Heart left ventricle (tissue), 13 donors: ENCODE data around the gene GAS2L2.

Source experiments
- POLR2A ChIP-seq, 2 donors: fragments of 450-650 bp; IDR thresholded peaks; one replicate each; pipeline ENCODE4 v1.6.1; 2017; ENCODE audit warnings: antibody characterized with exemption in 2 of 2, mild to moderate bottlenecking in 2 of 2, moderate library complexity in 2 of 2
- TF ChIP-seq, protein P1 (sequence below), 12 donors: fragments of 200-600 bp; sonication (generic) in 4 of 12; IDR thresholded peaks; one replicate each; pipeline versions ENCODE4 v1.5.0 to v1.8.0; 2018 to 2022; ENCODE audit warnings: antibody characterized with exemption in 12 of 12, mild to moderate bottlenecking in 5 of 12
- donor health status: ischemic (EF 13 %, LVEDD 7.1; RV severe dilation, severe dysfunction).
- donor health status: DM: no; HTN: yes; CAD: no.
- donor health status: DM: no; HTN: no; CAD: no.
- donor health status: ischemic (EF 25% LVEDD 6.9; RV normal size, moderate dysfunction).
- donor health status: ischemic (EF 25% LVEDD 5.7; RV mildly dilated, moderate dysfunction).
- donor health status: ischemic (EF 35%, LVEDD 5.7; RV mildly dilated, moderate dysfunction).
- donor health status: nonischemic (EF 11% LVEDD 7.7; RV severe dilation, severe dysfunction).
- donor health status: DM: yes; HTN: yes; CAD: no.
- donor health status: PGD.
- donor health status: ischemic (EF 29% LVEDD 5.4; RV normal size, mild dysfunction).
- donor health status: nonischemic (EF 23%, LVEDD 6.1; RV moderate dilation, normal function).

DNA sequence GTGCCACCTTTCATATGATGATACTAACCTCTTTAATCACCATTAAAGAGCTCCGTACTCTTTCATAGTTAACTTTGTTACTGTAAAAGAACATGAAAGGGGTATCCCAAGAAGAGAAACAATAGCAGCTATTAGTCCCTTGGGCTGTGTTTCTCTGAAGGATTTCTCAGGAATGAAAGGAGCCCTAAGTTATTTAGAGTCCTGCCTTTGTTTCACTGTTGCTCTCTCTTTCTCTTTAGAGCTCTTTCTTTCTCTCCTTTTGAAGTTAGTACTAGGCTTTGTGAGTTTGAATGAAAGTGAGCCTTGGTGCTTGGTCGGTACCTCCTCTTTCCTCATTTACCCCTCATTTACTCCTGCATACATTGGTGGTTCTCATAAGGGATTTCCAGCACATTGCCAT, 42.1 kb downstream of the GAS2L2 start:
- no peak for TF ChIP-seq POLR2A (IDR thresholded peaks at IDR 0.05)
- TF ChIP-seq, protein P1, sequence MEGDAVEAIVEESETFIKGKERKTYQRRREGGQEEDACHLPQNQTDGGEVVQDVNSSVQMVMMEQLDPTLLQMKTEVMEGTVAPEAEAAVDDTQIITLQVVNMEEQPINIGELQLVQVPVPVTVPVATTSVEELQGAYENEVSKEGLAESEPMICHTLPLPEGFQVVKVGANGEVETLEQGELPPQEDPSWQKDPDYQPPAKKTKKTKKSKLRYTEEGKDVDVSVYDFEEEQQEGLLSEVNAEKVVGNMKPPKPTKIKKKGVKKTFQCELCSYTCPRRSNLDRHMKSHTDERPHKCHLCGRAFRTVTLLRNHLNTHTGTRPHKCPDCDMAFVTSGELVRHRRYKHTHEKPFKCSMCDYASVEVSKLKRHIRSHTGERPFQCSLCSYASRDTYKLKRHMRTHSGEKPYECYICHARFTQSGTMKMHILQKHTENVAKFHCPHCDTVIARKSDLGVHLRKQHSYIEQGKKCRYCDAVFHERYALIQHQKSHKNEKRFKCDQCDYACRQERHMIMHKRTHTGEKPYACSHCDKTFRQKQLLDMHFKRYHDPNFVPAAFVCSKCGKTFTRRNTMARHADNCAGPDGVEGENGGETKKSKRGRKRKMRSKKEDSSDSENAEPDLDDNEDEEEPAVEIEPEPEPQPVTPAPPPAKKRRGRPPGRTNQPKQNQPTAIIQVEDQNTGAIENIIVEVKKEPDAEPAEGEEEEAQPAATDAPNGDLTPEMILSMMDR (IDR thresholded peaks at IDR 0.05), result no peak
